ENCODE data around the gene RPS6KA3. TPM values are rescaled to one million over a fixed set of nuclear protein-coding genes. Genes with fewer than 3 reads are reported as not detected.

The RPS6KA3 gene
- total and polyA plus RNA-seq, 2 of the 8 experiments (the other 6 are each of a cell fraction or from before 2014, with no cell fraction given) = 7.1 to 13.0 TPM

- no peak overlapping the region for H3K23ac ChIP-seq (ENCODE audit: insufficient read length)
- no peaks in the 10 kb centered on the region for H3K4me1 ChIP-seq (replicated peaks in 1 of 4; ENCODE audit: control insufficient read depth in 3 of 4, insufficient read depth in 4 of 4, low read length in 3 of 4)
- H4K8ac ChIP-seq (ENCODE audit: extremely low read depth, insufficient read depth, low read length) = no peak overlapping the region
- H3K14ac ChIP-seq (ENCODE audit: insufficient read length) = no peak overlapping the region
- no peak overlapping the region for H3K4me2 ChIP-seq (ENCODE audit: insufficient read depth in 1 of 2, low read depth in 2 of 2, low read length in 2 of 2)
- H3K36me3 ChIP-seq (ENCODE audit: control insufficient read depth in 2 of 4, insufficient read depth in 4 of 4, low read length in 3 of 4) = no peaks in the 10 kb centered on the region
- no peak overlapping the region for H2BK15ac ChIP-seq (ENCODE audit: low read length)
- ChIA-PET POLR2A (ENCODE audit: partially characterized antibody) (no interaction called here), CTCF (ENCODE audit: partially characterized antibody) (interaction anchor here (1.8 kb wide), 1 partner anchor 11 kb away, joined by 8 read pairs; no protein-coding TSS in a partner anchor)
- H2BK120ac ChIP-seq (replicated peaks; ENCODE audit: low read depth, low read length) = no peak overlapping the region
- no peak overlapping the region for H3K56ac ChIP-seq (replicated peaks; ENCODE audit: insufficient read length, low read depth, low read length)
- no peak overlapping the region for H2BK20ac ChIP-seq (ENCODE audit: low read length)
- FAIRE-seq = no peak
- no peak overlapping the region for H3K9ac ChIP-seq (replicated peaks in 1 of 4; ENCODE audit: extremely low read depth in 1 of 4, low read depth in 3 of 4, low read length in 3 of 4)
- WGBS, 2 experiments (ENCODE audit: extremely low coverage in 1 of 2, insufficient coverage in 1 of 2, insufficient read length in 1 of 2, insufficient replicate concordance in 2 of 2, low coverage in 1 of 2, low lambda C conversion rate in 2 of 2, missing lambda C conversion rate in 1 of 2) = 72% methylated on average over 2 of the region's 2 CpGs; no CpG with 5 or more reads in 1 of the 2 experiments
- no peak overlapping the region for H2AFZ ChIP-seq (ENCODE audit: low read length)
- no peak overlapping the region for H2BK5ac ChIP-seq (ENCODE audit: low read depth, low read length)
- H3K23me2 ChIP-seq (ENCODE audit: low read depth, low read length) = no peaks in the 10 kb centered on the region
- no peak overlapping the region for H3K18ac ChIP-seq (ENCODE audit: extremely low read depth, low read length)
- H4K20me1 ChIP-seq (replicated peaks in 1 of 2; ENCODE audit: control insufficient read depth in 1 of 2, insufficient read depth in 2 of 2, low read length in 2 of 2) = no peaks in the 10 kb centered on the region
- no peak for TF ChIP-seq MAFK (IDR thresholded peaks at IDR 0.05; ENCODE audit: low read depth, low read length)
- TF ChIP-seq BCL11A (IDR thresholded peaks at IDR 0.05; ENCODE audit: low read depth in 2 of 2, low read length in 2 of 2) = no peak
- TF ChIP-seq SP4 (IDR thresholded peaks at IDR 0.05; ENCODE audit: low read length) = no peak
- TF ChIP-seq POLR2AphosphoS5 (IDR thresholded peaks at IDR 0.05; ENCODE audit: low read depth, low read length) = no peak
- no peak for TF ChIP-seq JUN (IDR thresholded peaks at IDR 0.05; ENCODE audit: low read depth, low read length)
- no peak for TF ChIP-seq SIX5 (IDR thresholded peaks at IDR 0.05; ENCODE audit: low read depth, low read length)
- no peaks in the 10 kb centered on the region for H3K79me2 ChIP-seq (ENCODE audit: control insufficient read depth in 1 of 2, insufficient read depth in 2 of 2, low read length in 2 of 2)
- no peak for DNase-seq (ENCODE audit: low read depth in 1 of 2, low spot score in 2 of 2)
- H3K79me1 ChIP-seq (ENCODE audit: low read depth, low read length) = no peaks in the 10 kb centered on the region
- no peak overlapping the region for H4K91ac ChIP-seq (replicated peaks; ENCODE audit: insufficient read length, low read length)
- H2AK5ac ChIP-seq (ENCODE audit: low read depth, low read length) = no peak overlapping the region
- H4K5ac ChIP-seq (ENCODE audit: insufficient read length, low read depth, low read length) = no peak overlapping the region
- H3K4ac ChIP-seq (replicated peaks; ENCODE audit: insufficient read length, low read depth, low read length) = no peak overlapping the region
- no peak overlapping the region for H3K27ac ChIP-seq (ENCODE audit: low read depth, low read length)
- H3K27me3 ChIP-seq (replicated peaks in 1 of 4; ENCODE audit: control insufficient read depth in 3 of 4, extremely low read depth in 1 of 4, insufficient read depth in 3 of 4, low read length in 3 of 4) = no peaks in the 10 kb centered on the region
- no peak overlapping the region for H3K4me3 ChIP-seq (ENCODE audit: extremely low read depth in 1 of 4, insufficient read depth in 2 of 4, low read depth in 3 of 4, low read length in 4 of 4)
- no peak overlapping the region for H2BK12ac ChIP-seq (ENCODE audit: low read depth, low read length)
- no peaks in the 10 kb centered on the region for H3K9me3 ChIP-seq (ENCODE audit: insufficient read depth in 2 of 2, low read depth in 1 of 2, low read length in 1 of 2)
Observed at GRCh38 chrX:20217906-20218305, 48.8 kb downstream of the RPS6KA3 start.
